Measurements from ENCODE around the gene GLIS1.

The GLIS1 gene

GRCh38 chr1:53462769-53463501 is 276.0 kb downstream of the GLIS1 start:
- H3K4me2 ChIP-seq (ENCODE audit: insufficient read depth, low read length): no peak overlapping the region
- DNase-seq (no peak), ATAC-seq (ENCODE audit: insufficient read depth, low read depth) (no peak)
- H2AFZ ChIP-seq (ENCODE audit: low read depth, low read length): no peak overlapping the region
- TF ChIP-seq CTCF (IDR thresholded peaks at IDR 0.05; ENCODE audit: borderline replicate concordance, extremely low read depth, low read length, poor library complexity, severe bottlenecking) (no peak), EZH2 (IDR thresholded peaks at IDR 0.05; ENCODE audit: borderline replicate concordance, low read depth, low read length, severe bottlenecking) (no peak)
- H3K79me2 ChIP-seq (ENCODE audit: insufficient read depth, low read length): no peaks in the 10 kb centered on the region
- peaks cover 3% of the 10 kb centered on the region for H3K27me3 ChIP-seq (ENCODE audit: insufficient read depth, low read length, poor library complexity)
- H3K9ac ChIP-seq (ENCODE audit: low read depth, low read length): no peak overlapping the region
- no peaks in the 10 kb centered on the region for H3K9me3 ChIP-seq (ENCODE audit: insufficient read depth, low read length, severe bottlenecking)
- H4K20me1 ChIP-seq (ENCODE audit: insufficient read depth, low read length): no peaks in the 10 kb centered on the region
- no peaks in the 10 kb centered on the region for H3K36me3 ChIP-seq (ENCODE audit: insufficient read depth, low read length)
- no peak overlapping the region for H3K4me3 ChIP-seq (ENCODE audit: low read depth in 1 of 2, low read length in 2 of 2)
- H3K27ac ChIP-seq (ENCODE audit: low read length): no peak overlapping the region
- no peaks in the 10 kb centered on the region for H3K4me1 ChIP-seq (ENCODE audit: insufficient read depth, low read length)

GRCh38 chr1:53462193-53462592 is 276.8 kb downstream of the GLIS1 start:
- H3K4me2 ChIP-seq (ENCODE audit: insufficient read depth, low read length): no peak overlapping the region
- no peak overlapping the region for H3K4me3 ChIP-seq (ENCODE audit: low read depth in 1 of 2, low read length in 2 of 2)
- no peak overlapping the region for H3K9ac ChIP-seq (ENCODE audit: low read depth, low read length)
- H3K27ac ChIP-seq (ENCODE audit: low read length): no peak overlapping the region
- no peaks in the 10 kb centered on the region for H3K4me1 ChIP-seq (ENCODE audit: insufficient read depth, low read length)
- H3K9me3 ChIP-seq (ENCODE audit: insufficient read depth, low read length, severe bottlenecking): no peaks in the 10 kb centered on the region
- no peaks in the 10 kb centered on the region for H4K20me1 ChIP-seq (ENCODE audit: insufficient read depth, low read length)
- ATAC-seq (ENCODE audit: insufficient read depth, low read depth) (no peak), DNase-seq (no peak)
- no peak overlapping the region for H2AFZ ChIP-seq (ENCODE audit: low read depth, low read length)
- TF ChIP-seq CTCF (IDR thresholded peaks at IDR 0.05; ENCODE audit: borderline replicate concordance, extremely low read depth, low read length, poor library complexity, severe bottlenecking) (no peak), EZH2 (IDR thresholded peaks at IDR 0.05; ENCODE audit: borderline replicate concordance, low read depth, low read length, severe bottlenecking) (no peak)
- H3K79me2 ChIP-seq (ENCODE audit: insufficient read depth, low read length): no peaks in the 10 kb centered on the region
- H3K27me3 ChIP-seq (ENCODE audit: insufficient read depth, low read length, poor library complexity): peaks cover 6% of the 10 kb centered on the region
- H3K36me3 ChIP-seq (ENCODE audit: insufficient read depth, low read length): no peaks in the 10 kb centered on the region

- no peak for ATAC-seq (ENCODE audit: insufficient read depth, low read depth)
These were observed 277.5 kb downstream of the GLIS1 start for GRCh38 chr1:53461323-53462044.

More at GRCh38 chr1:53461323-53462044, 277.5 kb downstream of the GLIS1 start:
- TF ChIP-seq EZH2 (IDR thresholded peaks at IDR 0.05; ENCODE audit: borderline replicate concordance, low read depth, low read length, severe bottlenecking) (no peak), CTCF (IDR thresholded peaks at IDR 0.05; ENCODE audit: borderline replicate concordance, extremely low read depth, low read length, poor library complexity, severe bottlenecking) (no peak)
- Histone ChIP-seq H3K36me3 (ENCODE audit: insufficient read depth, low read length) (no peaks in the 10 kb centered on the region), H3K4me1 (ENCODE audit: insufficient read depth, low read length) (no peaks in the 10 kb centered on the region), H3K9me3 (ENCODE audit: insufficient read depth, low read length, severe bottlenecking) (no peaks in the 10 kb centered on the region), H3K27me3 (ENCODE audit: insufficient read depth, low read length, poor library complexity) (peaks cover 6% of the 10 kb centered on the region), H3K79me2 (ENCODE audit: insufficient read depth, low read length) (no peaks in the 10 kb centered on the region), H3K9ac (ENCODE audit: low read depth, low read length) (no peak overlapping the region), H3K27ac (ENCODE audit: low read length) (no peak overlapping the region), H2AFZ (ENCODE audit: low read depth, low read length) (no peak overlapping the region), H3K4me3 (ENCODE audit: low read depth in 1 of 2, low read length in 2 of 2) (no peak overlapping the region), H4K20me1 (ENCODE audit: insufficient read depth, low read length) (no peaks in the 10 kb centered on the region), H3K4me2 (ENCODE audit: insufficient read depth, low read length) (no peak overlapping the region)
- no peak for DNase-seq

Measured in DND-41 (cell line).